MM.1S (cell line): ENCODE results near the gene HCN2.

Source experiments
- CTCF ChIP-seq: fragments of 300-600 bp; sonication (generic); IDR thresholded peaks from 2 replicates; pipeline ENCODE4 v1.5.1; 2016; ENCODE audit warnings: antibody characterized with exemption, low read length, mixed read lengths
- EZH2phosphoT487 ChIP-seq: fragments of 300-600 bp; sonication (generic); IDR thresholded peaks from 2 replicates; pipeline ENCODE4 v1.6.1; 2018; ENCODE audit warnings: antibody characterized with exemption, low read length

GRCh38 chr19:633786-634639, 44.3 kb downstream of the HCN2 start:
- TF ChIP-seq CTCF (no peak), EZH2phosphoT487 (no peak)
